Glutamatergic neuron (in vitro differentiated cells): Measurements from ENCODE around the gene PRKRA. TPM values are rescaled to one million over a fixed set of nuclear protein-coding genes. Genes with fewer than 3 reads are reported as not detected.
"Not testable (repeated sequence)": the region's sequence is repeated elsewhere in the genome, so short reads cannot be mapped to it uniquely, and the experiment has no call there.

Experiments
- DNase-seq: peaks from one replicate; pipeline ENCODE4 v3.0.0; 2022
- H3K27ac Mint-ChIP-seq: one replicate; pipeline ENCODE4 v1.8.0; 2020; ENCODE audit warnings: mild to moderate bottlenecking, mixed read lengths, inconsistent platforms; ENCODE audit not compliant: unreplicated experiment
- H3K27me3 Mint-ChIP-seq: one replicate; pipeline ENCODE4 v1.8.0; 2020; ENCODE audit warnings: mild to moderate bottlenecking, moderate library complexity, mixed read lengths, inconsistent platforms; ENCODE audit not compliant: unreplicated experiment
- H3K36me3 Mint-ChIP-seq: one replicate; pipeline ENCODE4 v1.8.0; 2020; ENCODE audit warnings: mild to moderate bottlenecking, mixed read lengths, inconsistent platforms; ENCODE audit not compliant: unreplicated experiment
- H3K4me1 Mint-ChIP-seq: one replicate; pipeline ENCODE4 v1.8.0; 2020; ENCODE audit warnings: mild to moderate bottlenecking, low read depth, mixed read lengths, inconsistent platforms; ENCODE audit not compliant: unreplicated experiment
- H3K4me3 Mint-ChIP-seq: one replicate; pipeline ENCODE4 v1.8.0; 2020; ENCODE audit warnings: mild to moderate bottlenecking, mixed read lengths, inconsistent platforms; ENCODE audit not compliant: unreplicated experiment
- H3K9me3 Mint-ChIP-seq: one replicate; pipeline ENCODE4 v1.8.0; 2020; ENCODE audit warnings: mild to moderate bottlenecking, moderate library complexity, mixed read lengths, inconsistent platforms; ENCODE audit not compliant: unreplicated experiment
- total RNA-seq: library from RNA; stranded (reverse); fragmentation: NEBNext Ultra II Directional; extraction: Animal tissue kit (Norgen Biotek cat#: 25700); gene quantifications from one replicate; pipeline ENCODE4 v1.2.1, GENCODE V29; 2021; ENCODE audit not compliant: unreplicated experiment
- TF ChIP-seq, protein P1 (sequence below): fragments of 200-600 bp; sonication (generic); IDR thresholded peaks from one replicate; pipeline ENCODE4 v1.5.0; 2021; ENCODE audit not compliant: partially characterized antibody, unreplicated experiment

PRKRA gene
- total RNA-seq, 1 donor from 2014 or later = 86.6 TPM

DNA sequence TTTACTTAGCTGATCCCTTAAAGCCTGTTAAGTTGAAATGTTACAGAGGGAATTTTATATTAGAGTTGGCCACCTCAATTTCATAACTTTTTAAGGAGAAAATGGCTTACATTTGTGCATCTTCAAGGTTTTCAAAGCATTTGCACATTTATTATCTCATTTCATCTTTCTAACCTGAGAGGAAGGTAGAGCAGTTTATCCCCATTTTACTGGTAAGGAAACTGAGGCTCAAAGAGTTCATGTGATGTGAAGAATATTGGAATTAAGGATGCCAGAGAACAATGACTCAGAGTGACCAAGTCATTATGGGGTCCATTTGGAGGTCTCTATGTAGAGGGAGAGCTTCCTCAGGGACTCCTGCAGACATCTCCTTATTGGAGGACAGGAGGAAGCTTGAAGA is 35.0 kb downstream of the PRKRA start:
- Mint-ChIP-seq H3K9me3 (peaks cover 9% of the 10 kb centered on the region), H3K27me3 (no peaks in the 10 kb centered on the region), H3K4me3 (peak overlapping the region; percentile 4), H3K27ac (no peak overlapping the region), H3K4me1 (peaks cover 6% of the 10 kb centered on the region), H3K36me3 (no peaks in the 10 kb centered on the region)
- TF ChIP-seq, protein P1, sequence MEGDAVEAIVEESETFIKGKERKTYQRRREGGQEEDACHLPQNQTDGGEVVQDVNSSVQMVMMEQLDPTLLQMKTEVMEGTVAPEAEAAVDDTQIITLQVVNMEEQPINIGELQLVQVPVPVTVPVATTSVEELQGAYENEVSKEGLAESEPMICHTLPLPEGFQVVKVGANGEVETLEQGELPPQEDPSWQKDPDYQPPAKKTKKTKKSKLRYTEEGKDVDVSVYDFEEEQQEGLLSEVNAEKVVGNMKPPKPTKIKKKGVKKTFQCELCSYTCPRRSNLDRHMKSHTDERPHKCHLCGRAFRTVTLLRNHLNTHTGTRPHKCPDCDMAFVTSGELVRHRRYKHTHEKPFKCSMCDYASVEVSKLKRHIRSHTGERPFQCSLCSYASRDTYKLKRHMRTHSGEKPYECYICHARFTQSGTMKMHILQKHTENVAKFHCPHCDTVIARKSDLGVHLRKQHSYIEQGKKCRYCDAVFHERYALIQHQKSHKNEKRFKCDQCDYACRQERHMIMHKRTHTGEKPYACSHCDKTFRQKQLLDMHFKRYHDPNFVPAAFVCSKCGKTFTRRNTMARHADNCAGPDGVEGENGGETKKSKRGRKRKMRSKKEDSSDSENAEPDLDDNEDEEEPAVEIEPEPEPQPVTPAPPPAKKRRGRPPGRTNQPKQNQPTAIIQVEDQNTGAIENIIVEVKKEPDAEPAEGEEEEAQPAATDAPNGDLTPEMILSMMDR = no peak
- no peak for DNase-seq

DNA sequence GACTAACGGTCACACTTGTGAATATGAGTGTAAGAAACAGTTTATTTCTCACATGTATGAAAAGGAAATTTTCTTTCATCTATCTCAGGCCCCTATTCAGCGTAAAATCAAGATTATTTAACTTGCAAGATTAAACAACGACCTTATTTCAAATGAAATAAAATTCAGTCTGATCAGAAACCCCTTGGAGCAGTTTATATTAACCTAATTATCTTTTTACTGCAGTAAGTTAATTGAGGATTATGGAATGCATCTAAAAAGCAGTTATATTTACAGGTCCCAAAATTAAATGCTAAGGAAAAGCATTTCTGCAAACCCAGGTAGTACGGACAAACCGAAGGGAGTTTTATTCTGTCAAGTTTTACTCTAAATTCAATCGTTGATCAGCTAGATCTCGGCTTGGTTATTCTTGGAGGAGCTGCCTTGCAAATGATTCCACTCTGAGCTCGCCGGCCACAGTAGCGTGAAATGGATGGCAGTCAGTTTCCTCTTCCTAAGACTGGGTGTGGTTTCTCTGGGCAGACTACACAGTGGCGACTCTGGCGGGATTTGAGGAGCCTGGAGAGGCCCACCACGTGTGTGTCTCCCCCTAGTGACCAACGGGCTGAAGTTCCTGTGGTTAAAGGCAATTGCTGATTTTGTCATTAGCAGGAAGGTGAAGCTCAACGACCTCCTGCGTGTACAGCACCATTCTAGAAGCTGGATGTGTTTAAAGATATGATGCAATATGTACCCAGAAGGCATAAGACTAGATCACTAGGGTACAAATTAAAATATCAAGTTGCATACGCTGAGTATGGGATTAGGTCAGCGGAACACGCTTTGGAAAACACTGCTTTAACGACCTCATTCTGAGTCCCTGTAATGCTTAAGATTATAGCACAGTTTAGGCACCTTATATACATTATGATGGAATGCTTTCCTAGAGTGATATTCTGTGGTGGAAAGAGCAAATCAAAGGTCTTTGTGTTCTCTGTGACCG is 36.4 kb downstream of the PRKRA start:
- Mint-ChIP-seq H3K27ac (peak overlapping the region; percentile 99), H3K9me3 (peaks cover 9% of the 10 kb centered on the region), H3K27me3 (no peaks in the 10 kb centered on the region), H3K4me3 (peak overlapping the region; percentile 97), H3K36me3 (no peaks in the 10 kb centered on the region), H3K4me1 (peaks cover 6% of the 10 kb centered on the region)
- DNase-seq = peak; percentile 91
- TF ChIP-seq, protein P1 = peak; percentile 90

DNA sequence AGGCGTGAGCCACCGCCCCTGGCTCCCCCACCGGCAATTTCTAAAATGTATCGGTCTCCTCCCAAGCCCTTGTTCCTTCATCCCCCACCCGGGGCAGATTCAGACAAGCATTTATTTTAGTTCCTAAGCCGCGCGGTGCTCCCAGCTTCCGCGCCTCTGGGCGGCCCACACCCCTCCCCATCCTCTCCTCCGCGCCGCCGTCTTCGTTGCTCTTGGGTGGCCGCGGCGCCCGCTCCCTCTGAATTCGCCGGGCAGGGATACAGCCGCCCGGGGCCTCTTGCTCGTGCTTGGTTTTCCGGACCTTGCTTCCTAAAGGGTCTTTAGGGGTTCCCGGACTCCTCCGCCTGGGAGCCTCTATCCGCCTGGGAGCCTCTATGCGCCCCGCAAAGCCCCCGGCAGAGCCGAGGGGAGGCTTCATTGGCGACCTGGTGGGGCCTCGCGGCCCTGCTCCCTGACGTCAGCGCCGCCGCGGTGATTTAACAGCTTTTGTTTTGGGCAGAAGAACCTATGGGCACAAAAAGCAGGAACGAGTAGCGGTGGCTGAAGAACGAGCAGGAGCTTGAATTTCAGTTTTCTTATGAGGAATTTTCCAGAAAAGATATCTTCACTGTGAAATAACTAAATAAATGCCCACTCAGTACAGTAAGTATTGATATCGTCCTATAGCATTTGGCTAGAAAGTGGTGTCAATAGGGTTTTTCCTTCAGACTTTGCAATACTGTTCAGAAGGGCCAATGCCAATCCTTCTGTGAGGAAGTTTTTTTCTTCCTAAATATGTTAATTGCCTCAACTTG is 37.3 kb downstream of the PRKRA start:
- TF ChIP-seq, protein P1 = no peak
- H3K36me3 Mint-ChIP-seq = no peaks in the 10 kb centered on the region
- peak overlapping the region; percentile 99 for H3K27ac Mint-ChIP-seq
- peak; percentile 85 for DNase-seq
- H3K4me3 Mint-ChIP-seq = peak overlapping the region; percentile 97
- peaks cover 9% of the 10 kb centered on the region for H3K9me3 Mint-ChIP-seq
- no peaks in the 10 kb centered on the region for H3K27me3 Mint-ChIP-seq
- H3K4me1 Mint-ChIP-seq = peaks cover 6% of the 10 kb centered on the region

DNA sequence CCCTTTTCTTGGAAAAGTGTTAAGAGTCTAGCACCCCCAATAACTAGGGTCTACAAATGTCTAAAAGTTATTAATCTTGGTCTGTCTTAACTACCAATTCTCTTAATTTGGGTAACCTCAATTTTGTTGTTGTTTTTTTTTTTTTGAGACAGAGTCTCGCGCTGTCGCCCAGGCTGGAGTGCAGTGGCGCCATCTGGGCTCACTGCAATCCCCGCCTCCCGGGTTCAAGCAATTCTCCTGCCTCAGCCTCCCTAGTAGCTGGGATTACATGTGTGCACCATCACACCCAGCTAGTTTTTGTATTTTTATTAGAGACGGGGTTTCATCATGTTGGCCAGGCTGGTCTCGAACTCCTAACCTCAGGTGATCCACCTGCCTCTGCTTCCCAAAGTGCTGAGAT is 38.5 kb downstream of the PRKRA start:
- not testable (repeated sequence) for H3K27ac Mint-ChIP-seq, H3K4me1 Mint-ChIP-seq, H3K27me3 Mint-ChIP-seq, DNase-seq, H3K36me3 Mint-ChIP-seq, H3K9me3 Mint-ChIP-seq
- H3K4me3 Mint-ChIP-seq = peak overlapping the region; percentile 97

DNA sequence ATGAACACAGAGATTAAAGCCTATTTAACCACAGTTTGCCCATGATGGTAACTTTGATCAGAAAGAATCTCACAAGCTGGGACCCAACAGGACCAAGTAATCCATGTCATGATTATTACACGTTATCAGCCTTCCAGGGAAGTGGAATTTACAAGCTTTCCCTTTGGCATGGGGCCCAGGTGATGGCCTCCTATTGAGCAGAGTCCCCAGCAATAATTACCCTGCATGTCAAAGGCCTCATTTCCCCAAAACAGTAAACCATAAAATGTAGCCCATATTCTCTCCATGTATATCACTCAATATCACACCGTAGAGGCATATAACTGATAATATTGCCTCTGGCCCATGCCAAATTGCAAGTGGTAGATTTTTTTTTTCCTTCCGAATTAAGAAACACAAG is 38.9 kb downstream of the PRKRA start:
- Mint-ChIP-seq H3K27ac (no peak overlapping the region), H3K36me3 (no peaks in the 10 kb centered on the region)

More for the DNA sequence above, 38.9 kb downstream of the PRKRA start:
- Mint-ChIP-seq H3K27me3 (no peaks in the 10 kb centered on the region), H3K9me3 (peaks cover 9% of the 10 kb centered on the region), H3K4me1 (peaks cover 6% of the 10 kb centered on the region), H3K4me3 (no peak overlapping the region)
- no peak for DNase-seq
- TF ChIP-seq, protein P1 = no peak
